CD14-positive monocyte (primary cell): Measurements from ENCODE around the gene ZNF592. TPM values are rescaled to one million over a fixed set of nuclear protein-coding genes. Genes with fewer than 3 reads are reported as not detected.

ENCODE experiments used
- DNase-seq, 3 donors: peaks; one replicate each; pipeline ENCODE4 v3.0.0-alpha.2; 2011 to 2022
- H2AFZ ChIP-seq: 2 replicates; pipeline ENCODE4 v1.6.0; 2012; ENCODE audit warnings: mild to moderate bottlenecking, low read depth, low read length, inconsistent platforms; ENCODE audit not compliant: insufficient read depth, poor library complexity, severe bottlenecking
- H3K27ac ChIP-seq, 2 donors: 1 replicate in 1 of 2; 2 replicates in 1 of 2; pipeline ENCODE4 v1.5.1; 2012 to 2013; ENCODE audit warnings: low read length in 2 of 2, control low read depth in 1 of 2, inconsistent platforms in 1 of 2, low read depth in 1 of 2, mild to moderate bottlenecking in 1 of 2
- H3K27me3 ChIP-seq, 2 donors: one replicate each; pipeline versions ENCODE4 v1.6.0 to v1.6.1; 2011 to 2013; ENCODE audit warnings: low read length in 2 of 2; ENCODE audit not compliant: control insufficient read depth in 2 of 2, insufficient read depth in 2 of 2
- H3K36me3 ChIP-seq, 2 donors: replicated peaks in 1 of 2; 1 replicate in 1 of 2; 2 replicates in 1 of 2; pipeline versions ENCODE4 v1.5.1 to v1.6.1; 2012 to 2013; ENCODE audit warnings: low read length in 2 of 2, control low read depth in 1 of 2, inconsistent platforms in 1 of 2, mild to moderate bottlenecking in 1 of 2; ENCODE audit not compliant: insufficient read depth in 2 of 2, control insufficient read depth in 1 of 2
- H3K4me1 ChIP-seq, 2 donors: 1 replicate in 1 of 2; 2 replicates in 1 of 2; pipeline versions ENCODE4 v1.5.1 to v1.6.1; 2012 to 2013; ENCODE audit warnings: low read length in 2 of 2, control low read depth in 1 of 2, inconsistent platforms in 1 of 2, mild to moderate bottlenecking in 1 of 2, moderate library complexity in 1 of 2; ENCODE audit not compliant: insufficient read depth in 2 of 2, control insufficient read depth in 1 of 2
- H3K4me2 ChIP-seq: replicated peaks from 2 replicates; pipeline ENCODE3; 2012; ENCODE audit warnings: low read length, moderate library complexity, mild to moderate bottlenecking; ENCODE audit not compliant: poor library complexity, severe bottlenecking; ENCODE audit errors: extremely low read depth
- H3K4me3 ChIP-seq, 3 experiments: fragments of 200-600 bp in 1 of 3; sonication (generic) in 1 of 3; replicated peaks in 1 of 3; 1 replicate in 2 of 3; 2 replicates in 1 of 3; pipeline ENCODE4 v1.5.1; 2011 to 2013; ENCODE audit warnings: low read length in 3 of 3, mild to moderate bottlenecking in 3 of 3, control low read depth in 2 of 3, low read depth in 2 of 3, inconsistent platforms in 1 of 3, moderate library complexity in 1 of 3
- H3K79me2 ChIP-seq: 2 replicates; pipeline ENCODE4 v1.6.0; 2012; ENCODE audit warnings: mild to moderate bottlenecking, control low read depth, inconsistent platforms, low read length, moderate library complexity; ENCODE audit not compliant: insufficient read depth
- H3K9ac ChIP-seq: 2 replicates; pipeline ENCODE4 v1.6.0; 2017; ENCODE audit warnings: low read length, mild to moderate bottlenecking; ENCODE audit not compliant: insufficient read depth, poor library complexity, severe bottlenecking
- H3K9me3 ChIP-seq, 2 donors: replicated peaks in 1 of 2; 1 replicate in 1 of 2; 2 replicates in 1 of 2; pipeline versions ENCODE4 v1.5.1 to v1.6.1; 2012 to 2013; ENCODE audit warnings: low read length in 2 of 2, control low read depth in 1 of 2; ENCODE audit not compliant: control insufficient read depth in 1 of 2, insufficient read depth in 1 of 2
- H4K20me1 ChIP-seq: 2 replicates; pipeline ENCODE4 v1.6.0; 2012; ENCODE audit warnings: mild to moderate bottlenecking, low read length, control low read depth, moderate library complexity; ENCODE audit not compliant: insufficient read depth
- H3K27ac Mint-ChIP-seq, 7 donors: one replicate each; pipeline ENCODE4 v1.8.0; 2020; ENCODE audit warnings: mild to moderate bottlenecking in 7 of 7, mixed read lengths in 7 of 7, moderate library complexity in 6 of 7, inconsistent platforms in 2 of 7
- H3K27me3 Mint-ChIP-seq, 3 donors: one replicate each; pipeline ENCODE4 v1.8.0; 2021 to 2022; ENCODE audit warnings: low read depth in 3 of 3, mild to moderate bottlenecking in 3 of 3, mixed read lengths in 3 of 3, moderate library complexity in 3 of 3, inconsistent platforms in 1 of 3
- H3K36me3 Mint-ChIP-seq, 2 donors: one replicate each; pipeline ENCODE4 v1.8.0; 2020; ENCODE audit warnings: mixed read lengths in 2 of 2, inconsistent platforms in 1 of 2, mild to moderate bottlenecking in 1 of 2
- H3K4me1 Mint-ChIP-seq: one replicate; pipeline ENCODE4 v1.8.0; 2020; ENCODE audit warnings: mild to moderate bottlenecking, mixed read lengths
- H3K4me3 Mint-ChIP-seq, 2 donors: one replicate each; pipeline ENCODE4 v1.8.0; 2020; ENCODE audit warnings: mild to moderate bottlenecking in 2 of 2, mixed read lengths in 2 of 2, moderate library complexity in 1 of 2
- H3K9me3 Mint-ChIP-seq, 7 donors: one replicate each; pipeline ENCODE4 v1.8.0; 2020 to 2022; ENCODE audit warnings: mixed read lengths in 7 of 7, mild to moderate bottlenecking in 6 of 7, moderate library complexity in 6 of 7, inconsistent platforms in 2 of 7
- WGBS: methylation state at CpG from one replicate; pipeline ENCODE4 v1.1.5; 2013; ENCODE audit warnings: missing lambda C conversion rate; ENCODE audit not compliant: insufficient coverage; 5-methylcytosine and 5-hydroxymethylcytosine counted together
- intact Hi-C, 2 donors: fragments of 100-400 bp; cut with micrococcal nuclease; formaldehyde crosslinking; loops; one replicate each; pipeline versions ENCODE4 v1.15.0 to v1.15.1; 2023
- polyA plus RNA-seq, 3 donors: library from polyadenylated mRNA; depleted of rRNA in 1 of 3; unstranded in 2 of 3; stranded (reverse) in 1 of 3; fragments of 300-500 nt in 2 of 3; fragments of >200 nt in 1 of 3; fragmentation: Illumina TruSeq in 2 of 3; gene quantifications; 1 replicate in 2 of 3; 2 replicates in 1 of 3; pipeline ENCODE4 v1.2.3, GENCODE V29; 2012 to 2021
- TF ChIP-seq, protein P1 (sequence below): fragments of 200-600 bp; IDR thresholded peaks from one replicate; pipeline ENCODE4 v1.8.0; 2022; ENCODE audit warnings: antibody characterized with exemption, mild to moderate bottlenecking

ZNF592 gene
- polyA plus RNA-seq, 3 donors, result 2.8 to 43.6 (median 5.0) TPM

GRCh38 chr15:84782346-84782745 lies 34.0 kb downstream of the ZNF592 start:
- TF ChIP-seq, protein P1, sequence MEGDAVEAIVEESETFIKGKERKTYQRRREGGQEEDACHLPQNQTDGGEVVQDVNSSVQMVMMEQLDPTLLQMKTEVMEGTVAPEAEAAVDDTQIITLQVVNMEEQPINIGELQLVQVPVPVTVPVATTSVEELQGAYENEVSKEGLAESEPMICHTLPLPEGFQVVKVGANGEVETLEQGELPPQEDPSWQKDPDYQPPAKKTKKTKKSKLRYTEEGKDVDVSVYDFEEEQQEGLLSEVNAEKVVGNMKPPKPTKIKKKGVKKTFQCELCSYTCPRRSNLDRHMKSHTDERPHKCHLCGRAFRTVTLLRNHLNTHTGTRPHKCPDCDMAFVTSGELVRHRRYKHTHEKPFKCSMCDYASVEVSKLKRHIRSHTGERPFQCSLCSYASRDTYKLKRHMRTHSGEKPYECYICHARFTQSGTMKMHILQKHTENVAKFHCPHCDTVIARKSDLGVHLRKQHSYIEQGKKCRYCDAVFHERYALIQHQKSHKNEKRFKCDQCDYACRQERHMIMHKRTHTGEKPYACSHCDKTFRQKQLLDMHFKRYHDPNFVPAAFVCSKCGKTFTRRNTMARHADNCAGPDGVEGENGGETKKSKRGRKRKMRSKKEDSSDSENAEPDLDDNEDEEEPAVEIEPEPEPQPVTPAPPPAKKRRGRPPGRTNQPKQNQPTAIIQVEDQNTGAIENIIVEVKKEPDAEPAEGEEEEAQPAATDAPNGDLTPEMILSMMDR, result no peak
- Mint-ChIP-seq H3K9me3 (peaks cover 0 to 1% (median 0%) of the 10 kb centered on the region in 7 donors), H3K4me1 (peaks cover 20% of the 10 kb centered on the region), H3K4me3 (no peak overlapping the region), H3K27me3 (peaks cover 0 to 2% (median 0%) of the 10 kb centered on the region in 3 donors), H3K36me3 (peaks cover 61 to 91% of the 10 kb centered on the region in 2 donors), H3K27ac (peak overlapping the region in 4 of 7 donors; percentile 19 to 65 (median 49))
- Histone ChIP-seq H3K27ac (peak overlapping the region in 1 of 2 donors; percentile 44), H3K9me3 (no peaks in the 10 kb centered on the region), H3K4me1 (peaks cover 0 to 19% of the 10 kb centered on the region in 2 donors), H2AFZ (no peak overlapping the region), H3K4me3 (no peak overlapping the region), H3K36me3 (peaks cover 63 to 90% of the 10 kb centered on the region in 2 donors), H3K27me3 (no peaks in the 10 kb centered on the region), H3K9ac (no peak overlapping the region), H3K4me2 (no peak overlapping the region), H4K20me1 (peaks cover 99% of the 10 kb centered on the region), H3K79me2 (peaks cover 99% of the 10 kb centered on the region)
- no peak for DNase-seq
- intact Hi-C loops, result no loop called here

GRCh38 chr15:84783493-84784251 lies 35.3 kb downstream of the ZNF592 start:
- Histone ChIP-seq H2AFZ (no peak overlapping the region), H3K4me3 (no peak overlapping the region), H3K27ac (peak overlapping the region in 1 of 2 donors; percentile 44), H3K4me2 (no peak overlapping the region), H3K79me2 (peaks cover 99% of the 10 kb centered on the region), H4K20me1 (peaks cover 99% of the 10 kb centered on the region), H3K9me3 (no peaks in the 10 kb centered on the region), H3K27me3 (no peaks in the 10 kb centered on the region), H3K36me3 (peaks cover 59 to 88% of the 10 kb centered on the region in 2 donors), H3K4me1 (peaks cover 9 to 26% of the 10 kb centered on the region in 2 donors), H3K9ac (no peak overlapping the region)
- Mint-ChIP-seq H3K36me3 (peaks cover 59 to 86% of the 10 kb centered on the region in 2 donors), H3K27me3 (peaks cover 0 to 2% (median 0%) of the 10 kb centered on the region in 3 donors), H3K4me3 (no peak overlapping the region), H3K4me1 (peaks cover 33% of the 10 kb centered on the region), H3K27ac (peak overlapping the region in 3 of 7 donors; percentile 9 to 70 (median 60)), H3K9me3 (peaks cover 0 to 1% (median 0%) of the 10 kb centered on the region in 7 donors)
- intact Hi-C loops, result loop anchor here in 1 of 2 donors (2.0 kb wide), 1 partner anchor 59 kb away; no protein-coding TSS in a partner anchor
- no peak for DNase-seq
- 94% methylated on average over 12 of the region's 12 CpGs for WGBS
- TF ChIP-seq, protein P1, result no peak
